ENCODE results near the gene ZFP92. TPM values are rescaled to one million over a fixed set of nuclear protein-coding genes. Genes with fewer than 3 reads are reported as not detected.

ZFP92 gene
- total and polyA plus RNA-seq, 10 of the 15 experiments (the other 5 are each of a cell fraction or from before 2014, with no cell fraction given): 0.02 to 1.6 (median 0.09) TPM; not detected in 2

GRCh38 chrX:153410888-153411254 lies 401 bp upstream of the ZFP92 start (continued):
- no peak for TF ChIP-seq CEBPB (IDR thresholded peaks at IDR 0.05; ENCODE audit: borderline replicate concordance in 1 of 2, low read depth in 2 of 2, low read length in 2 of 2)
- TF ChIP-seq CBX5 (IDR thresholded peaks at IDR 0.05; ENCODE audit: low read depth): no peak
- no peak for TF ChIP-seq MLLT1 (IDR thresholded peaks at IDR 0.05)
- no peak for TF ChIP-seq HDGF (IDR thresholded peaks at IDR 0.05)
- TF ChIP-seq RB1 (IDR thresholded peaks at IDR 0.05; ENCODE audit: borderline replicate concordance): no peak
- TF ChIP-seq BCL3 (IDR thresholded peaks at IDR 0.05; ENCODE audit: borderline replicate concordance, insufficient read depth, low read depth, low read length, poor library complexity, severe bottlenecking): no peak
- TF ChIP-seq E4F1 (IDR thresholded peaks at IDR 0.05; ENCODE audit: borderline replicate concordance, partially characterized antibody): no peak
